CD4-positive, alpha-beta T cell (primary cell): ENCODE measurements around the gene ACTR3. TPM values are rescaled to one million over a fixed set of nuclear protein-coding genes. Genes with fewer than 3 reads are reported as not detected.

ENCODE experiments used
- ATAC-seq: fragments of 200-7000 bp; cut with Tn5 transposase; one replicate; pipeline ENCODE4 v1.10.0; 2022; ENCODE audit warnings: mild to moderate bottlenecking; ENCODE audit not compliant: poor library complexity
- CTCF ChIA-PET: fragments of 350-600 bp; sonication (Branson Sonifier 250); formaldehyde crosslinking; loops from one replicate; lab custom pipeline; 2021; ENCODE audit warnings: antibody characterized with exemption, inconsistent platforms; lab: Charles Lee
- POLR2A ChIA-PET: fragments of 350-600 bp; sonication (Branson Sonifier 250); formaldehyde crosslinking; loops from one replicate; lab custom pipeline; 2021; ENCODE audit warnings: antibody characterized with exemption, inconsistent platforms; lab: Charles Lee
- DNase-seq, 14 experiments: peaks; one replicate each; pipeline ENCODE4 v3.0.0-alpha.2; 2013 to 2020; ENCODE audit warnings: mixed read lengths in 2 of 14
- H3K27ac ChIP-seq, 2 donors: one replicate each; pipeline versions ENCODE4 v1.5.1 to v1.7.0; 2013; ENCODE audit warnings: low read length in 2 of 2, low read depth in 1 of 2, mild to moderate bottlenecking in 1 of 2
- H3K27me3 ChIP-seq, 2 experiments: 1 replicate in 1 of 2; 2 replicates in 1 of 2; pipeline versions ENCODE4 v1.6.1 to v1.7.0; 2013; ENCODE audit warnings: low read length in 2 of 2, control low read depth in 1 of 2, mild to moderate bottlenecking in 1 of 2, moderate library complexity in 1 of 2; ENCODE audit not compliant: insufficient read depth in 2 of 2, control insufficient read depth in 1 of 2
- H3K36me3 ChIP-seq: one replicate; pipeline ENCODE4 v1.6.1; 2013; ENCODE audit warnings: low read length, control low read depth; ENCODE audit not compliant: insufficient read depth
- H3K4me1 ChIP-seq: one replicate; pipeline ENCODE4 v1.6.1; 2013; ENCODE audit warnings: low read length, control low read depth; ENCODE audit not compliant: insufficient read depth
- H3K4me3 ChIP-seq: one replicate; pipeline ENCODE4 v1.5.1; 2013; ENCODE audit warnings: mild to moderate bottlenecking, low read length, moderate library complexity
- H3K9me3 ChIP-seq, 2 experiments: 1 replicate in 1 of 2; 2 replicates in 1 of 2; pipeline versions ENCODE4 v1.6.1 to v1.7.0; 2013; ENCODE audit warnings: low read length in 2 of 2, mild to moderate bottlenecking in 2 of 2, control low read depth in 1 of 2, moderate library complexity in 1 of 2; ENCODE audit not compliant: control insufficient read depth in 1 of 2, insufficient read depth in 1 of 2
- H3K27ac Mint-ChIP-seq: one replicate; pipeline ENCODE4 v1.8.0; 2020; ENCODE audit warnings: mixed read lengths
- H3K27me3 Mint-ChIP-seq: one replicate; pipeline ENCODE4 v1.8.0; 2021; ENCODE audit warnings: mixed read lengths
- H3K36me3 Mint-ChIP-seq: one replicate; pipeline ENCODE4 v1.8.0; 2021; ENCODE audit warnings: low read depth, mixed read lengths
- H3K4me1 Mint-ChIP-seq: one replicate; pipeline ENCODE4 v1.8.0; 2021; ENCODE audit warnings: low read depth, mixed read lengths
- H3K4me3 Mint-ChIP-seq: one replicate; pipeline ENCODE4 v1.8.0; 2020; ENCODE audit warnings: mild to moderate bottlenecking, mixed read lengths
- H3K9me3 Mint-ChIP-seq: one replicate; pipeline ENCODE4 v1.8.0; 2020; ENCODE audit warnings: mixed read lengths
- intact Hi-C, 2 experiments: fragments of 100-400 bp; cut with DNase I in 1 of 2; cut with micrococcal nuclease in 1 of 2; formaldehyde crosslinking; loops; one replicate each; pipeline versions ENCODE4 v1.15.1 to v1.9.0; 2023 to 2025; cut with DNase I, micrococcal nuclease
- total RNA-seq, 174 experiments: library from RNA in 2 of 174; stranded (reverse) in 2 of 174; gene quantifications; one replicate each; pipeline ENCODE4 v1.2.3 and lab custom pipeline; 2021 to 2026
- TF ChIP-seq, protein P1 (sequence below): fragments of 200-600 bp; IDR thresholded peaks from one replicate; pipeline ENCODE4 v1.8.0; 2022; ENCODE audit warnings: antibody characterized with exemption, mild to moderate bottlenecking

ACTR3 gene
- total RNA-seq, 2 experiments from 2014 or later = 118 to 123 TPM

DNA sequence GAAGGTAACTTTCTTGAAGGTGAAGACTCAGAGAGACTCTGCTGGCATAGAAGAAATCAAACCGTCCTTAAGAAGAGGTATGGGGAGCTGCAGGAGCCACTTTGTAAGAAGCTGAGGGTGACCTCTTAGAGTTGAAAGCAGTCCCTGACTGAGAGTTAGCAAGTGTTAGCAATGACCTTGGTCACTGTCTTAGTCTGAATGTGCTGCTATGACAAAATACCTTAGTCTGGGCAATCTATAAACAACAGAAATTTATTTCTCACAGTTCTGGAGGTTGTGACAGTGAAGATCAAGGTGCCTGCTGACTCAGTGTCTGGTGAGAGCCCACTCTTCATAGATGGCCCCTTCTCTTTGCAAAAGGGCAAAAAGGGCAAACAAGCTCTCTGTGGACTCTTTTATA is 35.7 kb upstream of the ACTR3 start:
- no peak for DNase-seq
- no peak for ATAC-seq
- Mint-ChIP-seq H3K4me1 (no peaks in the 10 kb centered on the region), H3K9me3 (no peaks in the 10 kb centered on the region), H3K4me3 (no peak overlapping the region), H3K36me3 (peaks cover 34% of the 10 kb centered on the region), H3K27ac (no peak overlapping the region), H3K27me3 (no peaks in the 10 kb centered on the region)
- Histone ChIP-seq H3K9me3 (no peaks in the 10 kb centered on the region), H3K4me1 (no peaks in the 10 kb centered on the region), H3K4me3 (no peak overlapping the region), H3K27ac (no peak overlapping the region), H3K36me3 (no peaks in the 10 kb centered on the region), H3K27me3 (no peaks in the 10 kb centered on the region)
- intact Hi-C loops = no loop called here
- CTCF ChIA-PET = interaction anchor here (1.0 kb wide), 1 partner anchor 18 kb away, joined by 3 read pairs; no protein-coding TSS in a partner anchor
- POLR2A ChIA-PET = no interaction called here
- TF ChIP-seq, protein P1, sequence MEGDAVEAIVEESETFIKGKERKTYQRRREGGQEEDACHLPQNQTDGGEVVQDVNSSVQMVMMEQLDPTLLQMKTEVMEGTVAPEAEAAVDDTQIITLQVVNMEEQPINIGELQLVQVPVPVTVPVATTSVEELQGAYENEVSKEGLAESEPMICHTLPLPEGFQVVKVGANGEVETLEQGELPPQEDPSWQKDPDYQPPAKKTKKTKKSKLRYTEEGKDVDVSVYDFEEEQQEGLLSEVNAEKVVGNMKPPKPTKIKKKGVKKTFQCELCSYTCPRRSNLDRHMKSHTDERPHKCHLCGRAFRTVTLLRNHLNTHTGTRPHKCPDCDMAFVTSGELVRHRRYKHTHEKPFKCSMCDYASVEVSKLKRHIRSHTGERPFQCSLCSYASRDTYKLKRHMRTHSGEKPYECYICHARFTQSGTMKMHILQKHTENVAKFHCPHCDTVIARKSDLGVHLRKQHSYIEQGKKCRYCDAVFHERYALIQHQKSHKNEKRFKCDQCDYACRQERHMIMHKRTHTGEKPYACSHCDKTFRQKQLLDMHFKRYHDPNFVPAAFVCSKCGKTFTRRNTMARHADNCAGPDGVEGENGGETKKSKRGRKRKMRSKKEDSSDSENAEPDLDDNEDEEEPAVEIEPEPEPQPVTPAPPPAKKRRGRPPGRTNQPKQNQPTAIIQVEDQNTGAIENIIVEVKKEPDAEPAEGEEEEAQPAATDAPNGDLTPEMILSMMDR = no peak

DNA sequence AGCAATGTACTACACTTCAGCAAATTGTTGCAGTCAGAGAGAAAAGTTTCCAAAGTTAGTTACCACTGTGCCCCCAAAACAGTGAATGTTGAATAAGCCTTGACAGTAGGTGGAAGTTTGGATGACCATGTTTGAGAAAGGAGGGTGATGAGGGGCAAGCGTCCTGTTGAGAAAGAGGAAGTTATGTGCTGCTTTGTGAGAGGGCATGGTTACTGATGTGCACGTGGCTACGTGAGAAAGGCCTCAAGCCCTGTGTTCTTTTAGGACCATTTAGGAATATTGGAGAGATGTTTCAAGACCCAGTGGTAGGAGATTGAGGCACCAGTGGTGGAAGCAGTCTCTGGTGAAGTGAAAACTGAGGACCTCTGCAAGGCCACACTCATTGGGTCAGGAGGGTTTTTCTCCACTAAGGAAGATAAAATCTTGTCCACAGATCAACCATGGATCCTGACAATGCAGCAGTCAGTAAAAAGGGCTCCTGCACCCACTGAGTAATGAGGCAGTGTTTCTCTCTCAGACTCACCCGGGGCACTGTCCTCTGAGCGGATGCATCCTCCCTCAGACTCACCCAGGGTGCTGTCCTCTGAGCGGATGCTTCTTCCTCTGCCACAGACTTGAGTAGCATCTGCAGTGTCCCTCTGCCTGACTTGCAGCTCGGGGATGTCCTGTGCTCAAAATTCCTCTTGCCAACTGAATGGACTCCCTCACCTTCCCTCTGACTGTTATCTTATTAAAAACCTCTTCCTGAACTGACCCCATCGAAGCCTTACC is 34.7 kb upstream of the ACTR3 start:
- Mint-ChIP-seq H3K27ac (no peak overlapping the region), H3K4me3 (no peak overlapping the region), H3K9me3 (no peaks in the 10 kb centered on the region), H3K4me1 (no peaks in the 10 kb centered on the region), H3K36me3 (peaks cover 38% of the 10 kb centered on the region), H3K27me3 (no peaks in the 10 kb centered on the region)
- Histone ChIP-seq H3K27ac (no peak overlapping the region), H3K27me3 (no peaks in the 10 kb centered on the region), H3K36me3 (no peaks in the 10 kb centered on the region), H3K4me1 (no peaks in the 10 kb centered on the region), H3K4me3 (no peak overlapping the region), H3K9me3 (no peaks in the 10 kb centered on the region)
- POLR2A ChIA-PET = no interaction called here
- TF ChIP-seq, protein P1 = no peak
- no peak for ATAC-seq
- intact Hi-C loops = no loop called here
- CTCF ChIA-PET = no interaction called here
- DNase-seq = peak in 2 of 14 experiments; percentile 32 to 34

DNA sequence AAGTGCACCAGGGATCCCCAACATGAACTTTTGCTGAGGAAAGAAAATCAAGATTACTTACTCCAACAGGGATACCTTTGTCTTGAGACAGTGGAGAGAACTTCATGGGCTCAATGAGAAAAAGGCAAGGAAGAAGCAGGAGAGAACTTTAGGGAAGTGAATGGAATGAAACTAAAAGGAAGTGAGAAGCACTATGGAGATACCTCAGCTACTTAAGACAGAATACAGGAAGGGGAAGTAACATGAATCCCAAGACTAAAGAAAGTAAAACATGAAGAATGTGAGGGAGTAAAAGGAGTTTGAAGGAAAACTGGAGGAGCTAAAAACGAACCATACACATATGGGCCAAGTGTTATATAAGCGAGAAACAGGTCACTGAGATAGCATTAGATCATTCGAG is 32.4 kb upstream of the ACTR3 start:
- H3K27me3 ChIP-seq = no peaks in the 10 kb centered on the region
- no peaks in the 10 kb centered on the region for H3K36me3 ChIP-seq
- CTCF ChIA-PET = no interaction called here
- no peak overlapping the region for H3K4me3 ChIP-seq
- intact Hi-C loops = no loop called here
- ATAC-seq (no peak), DNase-seq (no peak)
- Mint-ChIP-seq H3K27ac (no peak overlapping the region), H3K36me3 (peaks cover 49% of the 10 kb centered on the region), H3K27me3 (no peaks in the 10 kb centered on the region), H3K9me3 (no peaks in the 10 kb centered on the region), H3K4me1 (no peaks in the 10 kb centered on the region), H3K4me3 (no peak overlapping the region)
- POLR2A ChIA-PET = no interaction called here
- no peaks in the 10 kb centered on the region for H3K9me3 ChIP-seq
- TF ChIP-seq, protein P1 = no peak
- H3K4me1 ChIP-seq = no peaks in the 10 kb centered on the region
- no peak overlapping the region for H3K27ac ChIP-seq
